Stimulated activated CD8-positive, alpha-beta memory T cell treated with anti-CD3 and anti-CD28 coated beads, Interleukin-4, amount 100 ng/mL, for 24 hours (primary cell): ENCODE data around the gene TIGIT.
A peak's percentile ranks its signal among the peaks of the same experiment; 100 is the strongest.
"Not testable (repeated sequence)": the region's sequence is repeated elsewhere in the genome, so short reads cannot be mapped to it uniquely, and the experiment has no call there.

Source experiments
- DNase-seq: peaks from one replicate; pipeline ENCODE4 v3.0.0-alpha.2; 2020; ENCODE audit warnings: low read depth

TIGIT gene

GRCh38 chr3:114293838-114294535, at the start of gene TIGIT:
TSS of gene TIGIT (plus strand) at chr3:114294028. CDS start at chr3:114294062, 34 bp downstream.
- no peak for DNase-seq

GRCh38 chr3:114252954-114253353, 40.9 kb upstream of the TIGIT start:
- no peak for DNase-seq

- DNase-seq, result no peak
Measured at GRCh38 chr3:114253505-114253904, 40.3 kb upstream of the TIGIT start.

- no peak for DNase-seq
Measured at GRCh38 chr3:114259566-114259965, 34.3 kb upstream of the TIGIT start.

GRCh38 chr3:114260152-114260551, 33.7 kb upstream of the TIGIT start:
- no peak for DNase-seq

GRCh38 chr3:114270019-114270418, 23.8 kb upstream of the TIGIT start:
- no peak for DNase-seq

GRCh38 chr3:114272271-114272670, 21.6 kb upstream of the TIGIT start:
- DNase-seq, result no peak

GRCh38 chr3:114274929-114275328, 18.9 kb upstream of the TIGIT start:
- no peak for DNase-seq

GRCh38 chr3:114276856-114277255, 17.0 kb upstream of the TIGIT start:
- DNase-seq, result not testable (repeated sequence)

GRCh38 chr3:114284644-114285043, 9.2 kb upstream of the TIGIT start:
- DNase-seq, result no peak

- DNase-seq, result no peak
Measured at GRCh38 chr3:114285648-114286230, 8.1 kb upstream of the TIGIT start.

- DNase-seq, result no peak
Measured at GRCh38 chr3:114286266-114286665, 7.6 kb upstream of the TIGIT start.

- peak; percentile 87 for DNase-seq
Measured at GRCh38 chr3:114290911-114291901, 2.6 kb upstream of the TIGIT start.

- DNase-seq, result no peak
Measured at GRCh38 chr3:114294940-114295480, 1.2 kb downstream of the TIGIT start.

GRCh38 chr3:114295946-114296345, 2.1 kb downstream of the TIGIT start:
- no peak for DNase-seq

GRCh38 chr3:114299421-114299820, 5.6 kb downstream of the TIGIT start:
- DNase-seq, result no peak

- DNase-seq, result no peak
Measured at GRCh38 chr3:114299941-114300624, 6.3 kb downstream of the TIGIT start.

GRCh38 chr3:114307222-114307830, 13.5 kb downstream of the TIGIT start:
- no peak for DNase-seq

GRCh38 chr3:114307832-114308231, 14.0 kb downstream of the TIGIT start:
- no peak for DNase-seq

GRCh38 chr3:114308377-114308776, 14.5 kb downstream of the TIGIT start:
- no peak for DNase-seq

GRCh38 chr3:114308830-114309229, 15.0 kb downstream of the TIGIT start:
- DNase-seq, result no peak
